Motor neuron (in vitro differentiated cells): ENCODE data around the gene CCDC195. TPM values are rescaled to one million over a fixed set of nuclear protein-coding genes. Genes with fewer than 3 reads are reported as not detected.
"Not testable (repeated sequence)": the region's sequence is repeated elsewhere in the genome, so short reads cannot be mapped to it uniquely, and the experiment has no call there.

Experiments used
- ATAC-seq, 8 experiments: fragments of 200-7000 bp; cut with Tn5 transposase; replicated peaks in 6 of 8; 2 replicates each; pipeline ENCODE4 v1.8.0; 2021; ENCODE audit warnings: mild to moderate bottlenecking in 8 of 8, moderate library complexity in 8 of 8
- H3K27ac ChIP-seq, 2 donors: fragments of 250-450 bp; sonication (Bioruptor Pico); 2 replicates each; pipeline ENCODE4 v1.9.0; 2021; ENCODE audit warnings: antibody characterized with exemption in 2 of 2, mild to moderate bottlenecking in 2 of 2, moderate library complexity in 1 of 2
- H3K4me1 ChIP-seq, 2 donors: fragments of 250-450 bp; sonication (Bioruptor Pico); replicated peaks in 1 of 2; 2 replicates each; pipeline ENCODE4 v1.6.1; 2021; ENCODE audit warnings: antibody characterized with exemption in 2 of 2, mild to moderate bottlenecking in 2 of 2, moderate library complexity in 1 of 2
- H3K4me3 ChIP-seq, 5 donors: fragments of 250-450 bp; sonication (Bioruptor Pico); 2 replicates each; pipeline ENCODE4 v1.9.0; 2021; ENCODE audit warnings: antibody characterized with exemption in 5 of 5, mild to moderate bottlenecking in 5 of 5, moderate library complexity in 4 of 5
- WGBS, 10 experiments: fragments of 450-650 bp; shearing (Covaris generic); methylation state at CpG; one replicate each; pipeline ENCODE4 v1.0.0; 2022; 5-methylcytosine and 5-hydroxymethylcytosine counted together
- in situ Hi-C, 9 experiments: fragments of 400-800 bp; cut with MboI; loops; one replicate each; pipeline ENCODE4 v1.15.0; 2021; ENCODE audit warnings: low sequenced_read_pairs in 9 of 9, low pct_unique_long_range_greater_than_20kb in 2 of 9; ENCODE audit not compliant: unreplicated experiment in 9 of 9
- total RNA-seq, 8 experiments: library from RNA; unstranded; fragments of 300-600 nt; gene quantifications; 2 replicates each; pipeline versions ENCODE4 v1.2.3 to v1.2.4, GENCODE V29; 2022

CCDC195 gene
- total RNA-seq, 8 experiments from 2014 or later, result not detected

GRCh38 chr2:224685121-224685520 lies 31.0 kb downstream of the CCDC195 start:
- in situ Hi-C loops, result no loop called here
- no peak overlapping the region for H3K27ac ChIP-seq
- ATAC-seq, result no peak
- H3K4me1 ChIP-seq, result no peaks in the 10 kb centered on the region
- H3K4me3 ChIP-seq, result no peak overlapping the region

GRCh38 chr2:224682134-224682533 lies 34.0 kb downstream of the CCDC195 start:
- in situ Hi-C loops, result no loop called here
- WGBS, 10 experiments, result 0 to 71% (median 28%) methylated on average over 1 of the region's 1 CpG; no CpG with 5 or more reads in 2 of the 10 experiments

GRCh38 chr2:224671731-224672130 lies 44.4 kb downstream of the CCDC195 start:
- 57 to 100% (median 75%) methylated on average over 1 of the region's 1 CpG; no CpG with 5 or more reads in 7 of the 10 experiments for WGBS, 10 experiments
- in situ Hi-C loops, result loop anchor here in 1 of 9 experiments (25.0 kb wide), 1 partner anchor 91 kb away; no protein-coding TSS in a partner anchor
- no peak overlapping the region for H3K4me3 ChIP-seq
- H3K27ac ChIP-seq, result no peak overlapping the region
- H3K4me1 ChIP-seq, result no peaks in the 10 kb centered on the region
- ATAC-seq, result no peak

More at GRCh38 chr2:224682134-224682533, 34.0 kb downstream of the CCDC195 start:
- ATAC-seq, result peak in 2 of 8 experiments; percentile 26 to 89
- Histone ChIP-seq H3K27ac (no peak overlapping the region), H3K4me1 (peaks cover 0 to 9% of the 10 kb centered on the region in 2 donors), H3K4me3 (no peak overlapping the region)

- Histone ChIP-seq H3K4me3 (no peak overlapping the region), H3K27ac (no peak overlapping the region), H3K4me1 (no peaks in the 10 kb centered on the region)
- WGBS, 10 experiments, result 83 to 100% (median 100%) methylated on average over 1 of the region's 1 CpG; no CpG with 5 or more reads in 4 of the 10 experiments
- ATAC-seq, result no peak
- in situ Hi-C loops, result loop anchor here in 1 of 9 experiments (25.0 kb wide), 1 partner anchor 92 kb away; no protein-coding TSS in a partner anchor
These were observed 46.0 kb downstream of the CCDC195 start for GRCh38 chr2:224670203-224670602.

- ATAC-seq, result no peak
- in situ Hi-C loops, result loop anchor here in 1 of 9 experiments (25.0 kb wide), 1 partner anchor 93 kb away; no protein-coding TSS in a partner anchor
- 44 to 100% (median 86%) methylated on average over 1 of the region's 1 CpG; no CpG with 5 or more reads in 3 of the 10 experiments for WGBS, 10 experiments
- Histone ChIP-seq H3K27ac (no peak overlapping the region), H3K4me1 (no peaks in the 10 kb centered on the region), H3K4me3 (no peak overlapping the region)
These were observed 46.7 kb downstream of the CCDC195 start for GRCh38 chr2:224669449-224669848.

GRCh38 chr2:224668123-224668909 lies 47.8 kb downstream of the CCDC195 start:
- H3K4me3 ChIP-seq, result no peak overlapping the region
- in situ Hi-C loops, result loop anchor here in 1 of 9 experiments (25.0 kb wide), 1 partner anchor 94 kb away; no protein-coding TSS in a partner anchor
- 59 to 97% (median 82%) methylated on average over 1 to 12 of the region's 12 CpGs for WGBS, 10 experiments

GRCh38 chr2:224666951-224667553 lies 49.1 kb downstream of the CCDC195 start:
- Histone ChIP-seq H3K4me3 (no peak overlapping the region), H3K4me1 (no peaks in the 10 kb centered on the region), H3K27ac (no peak overlapping the region)
- in situ Hi-C loops, result loop anchor here in 1 of 9 experiments (25.0 kb wide), 1 partner anchor 95 kb away; no protein-coding TSS in a partner anchor
- 33 to 87% (median 70%) methylated on average over 1 to 2 of the region's 2 CpGs; no CpG with 5 or more reads in 2 of the 10 experiments for WGBS, 10 experiments
- ATAC-seq, result no peak

More at GRCh38 chr2:224668123-224668909, 47.8 kb downstream of the CCDC195 start:
- Histone ChIP-seq H3K27ac (no peak overlapping the region), H3K4me1 (no peaks in the 10 kb centered on the region)
- ATAC-seq, result no peak

- not testable (repeated sequence) for ATAC-seq, H3K4me1 ChIP-seq, H3K27ac ChIP-seq, H3K4me3 ChIP-seq
- whole genome bisulfite sequencing, 10 experiments, result 22 to 76% (median 39%) methylated on average over 1 to 2 of the region's 2 CpGs; no CpG with 5 or more reads in 2 of the 10 experiments
- in situ Hi-C loops, result loop anchor here in 1 of 9 experiments (25.0 kb wide), 1 partner anchor 99 kb away; no protein-coding TSS in a partner anchor
These were observed 52.8 kb downstream of the CCDC195 start for GRCh38 chr2:224663322-224663721.

GRCh38 chr2:224661708-224662107 lies 54.5 kb downstream of the CCDC195 start:
- in situ Hi-C loops, result loop anchor here in 1 of 9 experiments (25.0 kb wide), 1 partner anchor 101 kb away; no protein-coding TSS in a partner anchor
- not testable (repeated sequence) for ATAC-seq, H3K27ac ChIP-seq, H3K4me3 ChIP-seq, H3K4me1 ChIP-seq
- 50 to 100% (median 66%) methylated on average over 1 to 5 of the region's 5 CpGs; no CpG with 5 or more reads in 2 of the 10 experiments for WGBS, 10 experiments

- no peak overlapping the region for H3K4me3 ChIP-seq
- peak in 3 of 8 experiments; percentile 38 to 77 (median 42) for ATAC-seq
- H3K27ac ChIP-seq, result no peak overlapping the region
- 33 to 100% (median 81%) methylated on average over 1 to 4 of the region's 6 CpGs; no CpG with 5 or more reads in 1 of the 10 experiments for WGBS, 10 experiments
- H3K4me1 ChIP-seq, result no peaks in the 10 kb centered on the region
- in situ Hi-C loops, result loop anchor here in 3 of 9 experiments (10.0 to 25.0 kb wide), 2 partner anchors 103 to 305 kb away; no protein-coding TSS in a partner anchor
These were observed 56.5 kb downstream of the CCDC195 start for GRCh38 chr2:224659714-224660113.

- in situ Hi-C loops, result loop anchor here in 3 of 9 experiments (10.0 to 25.0 kb wide), 2 partner anchors 103 to 304 kb away; no protein-coding TSS in a partner anchor
- no peaks in the 10 kb centered on the region for H3K4me1 ChIP-seq
- no peak overlapping the region for H3K4me3 ChIP-seq
- peak in 3 of 8 experiments; percentile 60 to 90 (median 74) for ATAC-seq
- no peak overlapping the region for H3K27ac ChIP-seq
These were observed 57.3 kb downstream of the CCDC195 start for GRCh38 chr2:224658780-224659405.

GRCh38 chr2:224657349-224657748 lies 58.8 kb downstream of the CCDC195 start:
- whole genome bisulfite sequencing, 10 experiments, result 69 to 100% (median 93%) methylated on average over 1 to 3 of the region's 5 CpGs; no CpG with 5 or more reads in 5 of the 10 experiments
- ATAC-seq, result no peak
- in situ Hi-C loops, result loop anchor here in 3 of 9 experiments (10.0 to 25.0 kb wide), 2 partner anchors 105 to 303 kb away; no protein-coding TSS in a partner anchor

More at GRCh38 chr2:224657349-224657748, 58.8 kb downstream of the CCDC195 start:
- Histone ChIP-seq H3K4me1 (no peaks in the 10 kb centered on the region), H3K4me3 (no peak overlapping the region), H3K27ac (no peak overlapping the region)
